IMR-90 (cell line): ENCODE measurements around the gene CLASP1. TPM values are rescaled to one million over a fixed set of nuclear protein-coding genes. Genes with fewer than 3 reads are reported as not detected.

ENCODE experiments used
- ATAC-seq: fragments of 200-7000 bp; cut with Tn5 transposase; 2 replicates; pipeline ENCODE4 v1.9.1; 2020; ENCODE audit warnings: low read depth, mild to moderate bottlenecking, moderate library complexity
- BruUV-seq: library from RNA; stranded (reverse); fragments of 400-500 nt; replicated peaks from 2 replicates; lab custom pipeline; 2021; lab: Mats Ljungman, UMichigan
- CTCF ChIA-PET: fragments of 300-600 bp; formaldehyde crosslinking; extraction: SDS; loops from one replicate; lab custom pipeline; 2021; ENCODE audit warnings: antibody characterized with exemption; lab: Yijun Ruan, JAX
- POLR2A ChIA-PET: fragments of 300-600 bp; sonication (Branson Sonifier 250); formaldehyde crosslinking; loops from one replicate; lab custom pipeline; 2022; ENCODE audit warnings: antibody characterized with exemption; ENCODE audit not compliant: unreplicated experiment; lab: Charles Lee
- DNase-seq: peaks from one replicate; pipeline ENCODE4 v3.0.0; 2013
- H2AFZ ChIP-seq: replicated peaks from 2 replicates; pipeline ENCODE3; 2013; ENCODE audit warnings: low read length, mild to moderate bottlenecking; ENCODE audit not compliant: poor library complexity
- H2AK5ac ChIP-seq: 2 replicates; pipeline ENCODE4 v1.6.1; 2013; ENCODE audit warnings: low read depth, low read length, inconsistent platforms
- H2AK9ac ChIP-seq: replicated peaks from 2 replicates; pipeline ENCODE3; 2013; ENCODE audit warnings: mild to moderate bottlenecking, low read depth, low read length, moderate library complexity; ENCODE audit not compliant: poor library complexity
- H2BK120ac ChIP-seq: 2 replicates; pipeline ENCODE4 v1.6.1; 2013; ENCODE audit warnings: low read depth, low read length, inconsistent platforms
- H2BK15ac ChIP-seq: 3 replicates; pipeline ENCODE4 v1.6.1; 2013; ENCODE audit warnings: low read depth, low read length, inconsistent platforms
- H2BK20ac ChIP-seq: 2 replicates; pipeline ENCODE4 v1.6.1; 2013; ENCODE audit warnings: low read depth, mild to moderate bottlenecking, inconsistent platforms, low read length, moderate library complexity
- H2BK5ac ChIP-seq: 2 replicates; pipeline ENCODE4 v1.6.1; 2013; ENCODE audit warnings: mild to moderate bottlenecking, low read depth, low read length, inconsistent platforms; ENCODE audit not compliant: poor library complexity, severe bottlenecking
- H3K14ac ChIP-seq: replicated peaks from 2 replicates; pipeline ENCODE4 v1.6.1; 2013; ENCODE audit warnings: low read depth, low read length, inconsistent platforms
- H3K18ac ChIP-seq: 2 replicates; pipeline ENCODE4 v1.6.1; 2013; ENCODE audit warnings: low read depth, low read length, control low read depth
- H3K23ac ChIP-seq: 2 replicates; pipeline ENCODE4 v1.6.1; 2013; ENCODE audit warnings: low read depth, low read length, inconsistent platforms
- H3K27ac ChIP-seq: 2 replicates; pipeline ENCODE4 v1.5.1; 2013; ENCODE audit warnings: mild to moderate bottlenecking, control low read depth, low read length; ENCODE audit not compliant: insufficient read depth
- H3K27me3 ChIP-seq: 2 replicates; pipeline ENCODE4 v1.6.1; 2013; ENCODE audit warnings: low read length; ENCODE audit not compliant: control insufficient read depth, insufficient read depth
- H3K36me3 ChIP-seq: 2 replicates; pipeline ENCODE4 v1.6.1; 2013; ENCODE audit warnings: low read length, mixed read lengths; ENCODE audit not compliant: control insufficient read depth, insufficient read depth
- H3K4ac ChIP-seq: 2 replicates; pipeline ENCODE4 v1.6.1; 2013; ENCODE audit warnings: low read depth, low read length, inconsistent platforms
- H3K4me1 ChIP-seq: 2 replicates; pipeline ENCODE4 v1.6.1; 2013; ENCODE audit warnings: low read length, mixed read lengths; ENCODE audit not compliant: control insufficient read depth, insufficient read depth
- H3K4me2 ChIP-seq: 2 replicates; pipeline ENCODE4 v1.6.1; 2013; ENCODE audit warnings: low read depth, mild to moderate bottlenecking, control low read depth, low read length, moderate library complexity
- H3K4me3 ChIP-seq: 2 replicates; pipeline ENCODE4 v1.5.1; 2013; ENCODE audit warnings: low read depth, mild to moderate bottlenecking, control low read depth, low read length, moderate library complexity; ENCODE audit not compliant: insufficient read depth
- H3K56ac ChIP-seq: 2 replicates; pipeline ENCODE4 v1.6.1; 2013; ENCODE audit warnings: low read length, inconsistent platforms; ENCODE audit not compliant: insufficient read depth; ENCODE audit errors: extremely low read depth
- H3K79me1 ChIP-seq, 2 experiments: 2 replicates each; pipeline ENCODE4 v1.6.1; 2013; ENCODE audit warnings: low read length in 2 of 2, inconsistent platforms in 1 of 2, low read depth in 1 of 2
- H3K9ac ChIP-seq: 2 replicates; pipeline ENCODE4 v1.6.1; 2013; ENCODE audit warnings: low read depth, low read length, control low read depth
- H3K9me1 ChIP-seq: 2 replicates; pipeline ENCODE4 v1.6.1; 2013; ENCODE audit warnings: low read length, inconsistent platforms; ENCODE audit not compliant: insufficient read depth
- H3K9me3 ChIP-seq: 2 replicates; pipeline ENCODE4 v1.6.1; 2013; ENCODE audit warnings: low read length; ENCODE audit not compliant: control insufficient read depth, insufficient read depth
- H4K20me1 ChIP-seq: 2 replicates; pipeline ENCODE4 v1.6.1; 2013; ENCODE audit warnings: low read length, inconsistent platforms; ENCODE audit not compliant: insufficient read depth
- H4K5ac ChIP-seq: 2 replicates; pipeline ENCODE4 v1.6.1; 2013; ENCODE audit warnings: mild to moderate bottlenecking, low read depth, low read length, control low read depth
- H4K8ac ChIP-seq, 2 experiments: 2 replicates each; pipeline ENCODE4 v1.6.1; 2013; ENCODE audit warnings: low read depth in 2 of 2, low read length in 2 of 2, control low read depth in 1 of 2, inconsistent platforms in 1 of 2
- H4K91ac ChIP-seq: 2 replicates; pipeline ENCODE4 v1.6.1; 2013; ENCODE audit warnings: low read depth, low read length, inconsistent platforms; ENCODE audit not compliant: insufficient read depth
- CEBPB ChIP-seq: IDR thresholded peaks from 2 replicates; pipeline ENCODE4 v1.6.1; 2012; ENCODE audit warnings: low read depth, low read length, improper control_type of control experiment
- POLR2A ChIP-seq: IDR thresholded peaks from 2 replicates; pipeline ENCODE4 v1.6.1; 2012; ENCODE audit warnings: mild to moderate bottlenecking, low read depth, low read length
- RCOR1 ChIP-seq: IDR thresholded peaks from 2 replicates; pipeline ENCODE4 v1.6.1; 2012; ENCODE audit warnings: mild to moderate bottlenecking, low read length, improper control_type of control experiment; ENCODE audit not compliant: insufficient replicate concordance
- SMC3 ChIP-seq: fragments of 150-350 bp; IDR thresholded peaks from 2 replicates; pipeline ENCODE4 v1.6.1; 2016; ENCODE audit warnings: low read depth, mild to moderate bottlenecking, antibody characterized with exemption, low read length, moderate library complexity
- WGBS, 2 experiments: methylation state at CpG; one replicate each; pipeline versions ENCODE4 v1.1.5 to v1.1.7; 2013; ENCODE audit warnings: missing lambda C conversion rate in 2 of 2; ENCODE audit not compliant: insufficient read length in 1 of 2; ENCODE audit errors: extremely low coverage in 2 of 2; 5-methylcytosine and 5-hydroxymethylcytosine counted together
- dilution Hi-C: fragments of 300-500 bp; cut with HindIII; formaldehyde crosslinking; loops from one replicate; pipeline ENCODE4 v1.14.3; 2018; ENCODE audit warnings: low sequenced_read_pairs; ENCODE audit not compliant: unreplicated experiment
- in situ Hi-C: fragments of 300-500 bp; cut with MboI; formaldehyde crosslinking; loops from 3 replicates; pipeline ENCODE4 v1.14.3; 2019; ENCODE audit warnings: low sequenced_read_pairs, inconsistent platforms, mixed read lengths
- intact Hi-C: fragments of 100-400 bp; cut with micrococcal nuclease; formaldehyde crosslinking; loops from 2 replicates; pipeline ENCODE4 v1.10.0; 2022
- polyA plus RNA-seq, 3 experiments: library from polyadenylated mRNA; depleted of rRNA; stranded (reverse); fragments of >200 nt; gene quantifications; 2 replicates each; pipeline ENCODE4 v1.2.3, GENCODE V29; 2012; ENCODE audit warnings: low replicate concordance in 1 of 3
- total RNA-seq: library from RNA; depleted of rRNA; stranded (reverse); fragments of >200 nt; gene quantifications from 2 replicates; pipeline ENCODE4 v1.2.3, GENCODE V29; 2012

CLASP1 gene
- total and polyA plus RNA-seq, 2 of the 4 experiments (the other 2 are of a cell fraction): 12.3 to 33.7 TPM

DNA sequence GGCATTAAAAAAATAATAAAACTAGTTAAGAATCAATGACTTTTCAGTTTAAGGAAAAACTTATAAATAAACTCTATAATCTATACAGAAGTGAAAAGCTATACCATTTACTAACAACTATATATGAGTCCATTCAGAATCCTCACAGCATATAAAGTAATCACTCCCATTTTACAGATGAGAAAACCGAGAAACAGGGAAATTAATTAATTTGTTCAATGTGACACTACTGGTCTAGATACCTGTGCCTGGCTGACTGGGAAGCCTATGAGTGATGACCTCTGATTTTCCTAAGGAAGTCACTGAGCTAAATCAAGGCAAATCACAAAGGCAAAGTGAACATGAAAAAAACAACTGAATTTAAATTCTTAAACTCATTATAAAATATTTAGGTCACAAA lies 218.0 kb downstream of the CLASP1 start:
- ChIA-PET POLR2A (no interaction called here), CTCF (interaction anchor here (0.7 to 1.2 kb wide), 3 partner anchors 18 to 76 kb away, joined by 3 to 10 read pairs (median 3); no protein-coding TSS in a partner anchor)
- H3K9me3 ChIP-seq: no peaks in the 10 kb centered on the region
- H3K14ac ChIP-seq: no peak overlapping the region
- peaks cover 5% of the 10 kb centered on the region; the same call in 1 of the 2 replicates for H3K9me1 ChIP-seq
- H2BK5ac ChIP-seq: no peak overlapping the region
- in situ Hi-C loops (no loop called here), intact Hi-C loops (no loop called here), dilution Hi-C loops (no loop called here)
- no peak overlapping the region for H3K9ac ChIP-seq
- H2AK5ac ChIP-seq: no peak overlapping the region
- peaks cover 10% of the 10 kb centered on the region for H3K36me3 ChIP-seq
- no peak for TF ChIP-seq RCOR1
- no peak for TF ChIP-seq SMC3
- no peak for TF ChIP-seq CEBPB
- TF ChIP-seq POLR2A: no peak
- no peaks in the 10 kb centered on the region for H4K20me1 ChIP-seq
- BruUV-seq: no TSS peak
- no peak overlapping the region for H4K5ac ChIP-seq
- no peak overlapping the region for H2BK20ac ChIP-seq
- H3K23ac ChIP-seq: no peak overlapping the region
- H3K4me1 ChIP-seq: peaks cover 6% of the 10 kb centered on the region; the same call in 1 of the 2 replicates
- no peak overlapping the region for H3K27ac ChIP-seq
- H2AK9ac ChIP-seq: no peak overlapping the region
- no peak overlapping the region for H3K18ac ChIP-seq
- H4K91ac ChIP-seq: no peak overlapping the region
- H3K79me1 ChIP-seq: peaks cover 8% of the 10 kb centered on the region in 2 experiments; a peak in 2 of 4 replicates
- no peak overlapping the region for H3K4ac ChIP-seq
- no peak overlapping the region for H2AFZ ChIP-seq
- H3K4me3 ChIP-seq: no peak overlapping the region
- no peak overlapping the region for H4K8ac ChIP-seq
- H2BK15ac ChIP-seq: no peak overlapping the region
- DNase-seq: no peak
- no peak overlapping the region for H2BK120ac ChIP-seq
- H3K4me2 ChIP-seq: no peak overlapping the region
- H3K27me3 ChIP-seq: no peaks in the 10 kb centered on the region
- no CpG with 5 or more reads among the region's 1 CpG for WGBS, 2 experiments
- ATAC-seq: no peak
- no peak overlapping the region for H3K56ac ChIP-seq
